ENCODE measurements around the gene CXCL5. TPM values are rescaled to one million over a fixed set of nuclear protein-coding genes. Genes with fewer than 3 reads are reported as not detected.

The CXCL5 gene
- total and polyA plus RNA-seq, 2 of the 4 experiments (the other 2 are of a cell fraction): 0.14 TPM; not detected in 1

GRCh38 chr4:74021601-74022000 is 23.1 kb upstream of the CXCL5 start:
- Histone ChIP-seq H2BK5ac (ENCODE audit: low read depth, low read length, poor library complexity, severe bottlenecking) (no peak overlapping the region), H2BK15ac (ENCODE audit: low read depth, low read length) (no peak overlapping the region), H3K23ac (ENCODE audit: low read depth, low read length) (no peak overlapping the region), H2BK20ac (ENCODE audit: low read depth, low read length) (no peak overlapping the region), H3K9me1 (ENCODE audit: insufficient read depth, low read length) (peaks cover 11% of the 10 kb centered on the region), H3K56ac (ENCODE audit: extremely low read depth, insufficient read depth, low read length) (no peak overlapping the region), H3K4me1 (ENCODE audit: control insufficient read depth, insufficient read depth, low read length) (peaks cover 10% of the 10 kb centered on the region), H2AK5ac (ENCODE audit: low read depth, low read length) (no peak overlapping the region), H3K27me3 (ENCODE audit: control insufficient read depth, insufficient read depth, low read length) (no peaks in the 10 kb centered on the region), H2BK120ac (ENCODE audit: low read depth, low read length) (no peak overlapping the region), H2AK9ac (replicated peaks; ENCODE audit: low read depth, low read length, poor library complexity) (no peak overlapping the region), H3K18ac (ENCODE audit: low read depth, low read length) (no peak overlapping the region), H3K4me3 (ENCODE audit: insufficient read depth, low read depth, low read length) (no peak overlapping the region), H4K5ac (ENCODE audit: low read depth, low read length) (no peak overlapping the region), H3K9ac (ENCODE audit: low read depth, low read length) (no peak overlapping the region), H3K4ac (ENCODE audit: low read depth, low read length) (no peak overlapping the region), H4K8ac (ENCODE audit: low read depth in 2 of 2, low read length in 2 of 2) (no peak overlapping the region), H3K36me3 (ENCODE audit: control insufficient read depth, insufficient read depth, low read length) (no peaks in the 10 kb centered on the region), H3K9me3 (ENCODE audit: control insufficient read depth, insufficient read depth, low read length) (no peaks in the 10 kb centered on the region), H3K4me2 (ENCODE audit: low read depth, low read length) (no peak overlapping the region), H2AFZ (replicated peaks; ENCODE audit: low read length, poor library complexity) (no peak overlapping the region), H3K79me1 (ENCODE audit: low read depth in 1 of 2, low read length in 2 of 2) (no peaks in the 10 kb centered on the region), H4K20me1 (ENCODE audit: insufficient read depth, low read length) (no peaks in the 10 kb centered on the region), H3K14ac (replicated peaks; ENCODE audit: low read depth, low read length) (no peak overlapping the region), H4K91ac (ENCODE audit: insufficient read depth, low read depth, low read length) (no peak overlapping the region), H3K27ac (ENCODE audit: insufficient read depth, low read length) (no peak overlapping the region)
- TF ChIP-seq USF2 (IDR thresholded peaks at IDR 0.05; ENCODE audit: low read depth, low read length) (no peak), CHD1 (IDR thresholded peaks at IDR 0.05; ENCODE audit: low read depth, low read length) (no peak), POLR2A (IDR thresholded peaks at IDR 0.05; ENCODE audit: low read depth, low read length) (no peak), FOS (IDR thresholded peaks at IDR 0.05; ENCODE audit: low read depth, low read length) (no peak), NFE2L2 (IDR thresholded peaks at IDR 0.05; ENCODE audit: low read depth, low read length) (no peak), MAZ (IDR thresholded peaks at IDR 0.05; ENCODE audit: borderline replicate concordance, low read depth, low read length) (no peak), ELK1 (IDR thresholded peaks at IDR 0.05; ENCODE audit: borderline replicate concordance, low read depth, low read length) (no peak), MAFK (IDR thresholded peaks at IDR 0.05; ENCODE audit: low read depth, low read length) (no peak), RCOR1 (IDR thresholded peaks at IDR 0.05; ENCODE audit: insufficient replicate concordance, low read length) (no peak), CEBPB (IDR thresholded peaks at IDR 0.05; ENCODE audit: low read depth, low read length) (no peak), CTCF (conservative IDR thresholded peaks at IDR 0.05; ENCODE audit: low read depth, low read length) (no peak), RAD21 (IDR thresholded peaks at IDR 0.05; ENCODE audit: low read length) (no peak), SMC3 (IDR thresholded peaks at IDR 0.05; ENCODE audit: low read depth, low read length) (no peak)
- no TSS peak for BruUV-seq (replicated peaks)
- CTCF ChIA-PET: interaction anchor here (0.6 kb wide), 1 partner anchor 17 kb away, joined by 3 read pairs; the partner anchor contains the start of gene CXCL3
- DNase-seq: no peak
- in situ Hi-C loops (cut with MboI; ENCODE audit: low sequenced_read_pairs) (no loop called here), intact Hi-C loops (cut with micrococcal nuclease) (no loop called here), dilution Hi-C loops (cut with HindIII; ENCODE audit: low sequenced_read_pairs, unreplicated experiment) (no loop called here)
- no peak for ATAC-seq (ENCODE audit: low read depth)
- no CpG with 5 or more reads among the region's 2 CpGs for WGBS, 2 experiments (ENCODE audit: extremely low coverage in 2 of 2, insufficient read length in 1 of 2)
- POLR2A ChIA-PET (ENCODE audit: unreplicated experiment): no interaction called here
